Femur (tissue), 1 donor: ENCODE measurements around the gene DENND2D.

Source experiments
- DNase-seq: peaks from one replicate; pipeline ENCODE4 v3.0.0-alpha.2; 2017

DENND2D gene

DNA sequence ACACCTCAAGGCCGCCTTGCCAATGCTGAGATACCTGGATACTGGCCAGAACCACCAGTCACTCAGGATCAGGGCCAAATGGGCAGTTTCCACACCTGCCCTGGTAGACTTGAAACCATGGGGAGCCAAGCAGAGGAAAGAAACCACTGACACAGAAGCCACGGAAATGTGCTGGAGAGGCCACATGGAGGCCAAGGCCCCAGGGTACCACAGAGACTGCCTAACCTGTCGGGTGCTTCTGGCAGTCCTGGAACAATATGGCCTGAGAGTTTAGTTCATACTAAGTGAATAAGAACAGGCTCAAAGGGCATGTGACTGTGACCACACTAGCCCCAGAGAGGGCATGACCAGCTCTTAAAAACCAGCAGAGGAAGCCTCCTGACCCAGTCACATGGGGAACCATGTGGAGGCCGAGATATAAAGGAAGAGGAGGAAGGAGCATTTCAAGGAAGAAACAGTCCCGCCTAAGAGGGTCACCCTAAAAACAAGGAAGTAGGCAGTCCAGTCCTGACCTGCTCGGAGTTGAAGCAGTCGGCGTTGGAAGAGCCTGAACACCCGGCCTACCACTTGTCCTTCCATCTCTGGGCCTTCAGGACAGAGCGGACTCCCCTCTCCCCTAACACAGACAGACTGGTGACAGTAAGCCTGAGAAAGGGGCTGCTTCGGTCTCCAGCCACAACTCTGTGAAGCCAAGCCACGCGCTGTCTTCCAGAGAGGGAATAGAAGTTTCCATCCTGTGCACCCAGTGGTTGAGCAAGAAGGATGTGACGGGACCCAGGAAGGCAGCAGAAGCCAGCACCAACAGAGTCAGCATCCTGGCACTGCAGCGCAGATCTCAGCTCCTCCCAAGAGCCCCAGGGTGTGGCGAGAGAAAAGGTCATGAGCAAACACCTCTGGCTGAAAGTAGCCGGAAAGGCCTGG, at the start of gene DENND2D:
Gene DENND2D, minus strand, starts transcription at position 766 of the 921 bp plus-strand sequence. Its CDS starts 187 bp downstream, at position 579.
- no peak for DNase-seq

GRCh38 chr1:111249960-111250359, 49.5 kb upstream of the DENND2D start:
- DNase-seq, result no peak

DNA sequence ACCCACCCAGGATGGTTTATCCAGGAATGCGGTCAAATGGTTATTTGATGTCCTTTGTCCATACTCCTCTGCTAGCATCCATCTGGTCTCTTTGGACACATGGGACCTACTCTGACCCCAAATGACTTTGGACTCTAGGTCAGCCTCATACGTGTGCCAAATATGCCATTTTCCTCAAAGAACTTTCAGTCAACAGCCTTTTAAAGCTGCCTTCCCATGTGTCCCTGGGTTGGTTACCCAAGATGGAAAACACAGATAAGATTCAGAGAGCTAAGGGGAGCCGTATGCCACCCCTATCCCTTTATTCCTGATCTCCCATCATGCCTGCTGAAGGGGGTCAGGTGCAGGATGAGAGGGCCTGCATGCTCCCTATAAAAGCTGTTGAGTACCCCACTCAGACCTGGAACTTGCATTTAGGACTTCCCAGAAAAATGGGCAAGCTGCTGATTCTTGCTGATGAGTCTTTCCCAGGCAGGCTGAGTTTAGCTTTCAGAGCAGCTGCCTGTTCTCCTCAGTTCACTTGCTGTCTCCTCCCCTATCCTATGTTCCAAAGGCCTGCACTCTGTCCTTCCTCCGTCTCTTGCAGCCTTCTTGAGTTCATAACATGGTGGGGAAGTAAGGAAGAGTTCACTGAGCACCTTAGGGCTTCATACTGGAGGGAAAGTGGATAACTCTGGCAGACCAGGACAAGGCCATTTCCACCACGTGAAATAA, 46.8 kb upstream of the DENND2D start:
- no peak for DNase-seq

- DNase-seq, result no peak
These were observed 42.5 kb upstream of the DENND2D start for GRCh38 chr1:111242805-111243523.

- no peak for DNase-seq
These were observed 41.4 kb upstream of the DENND2D start for GRCh38 chr1:111241797-111242196.

DNA sequence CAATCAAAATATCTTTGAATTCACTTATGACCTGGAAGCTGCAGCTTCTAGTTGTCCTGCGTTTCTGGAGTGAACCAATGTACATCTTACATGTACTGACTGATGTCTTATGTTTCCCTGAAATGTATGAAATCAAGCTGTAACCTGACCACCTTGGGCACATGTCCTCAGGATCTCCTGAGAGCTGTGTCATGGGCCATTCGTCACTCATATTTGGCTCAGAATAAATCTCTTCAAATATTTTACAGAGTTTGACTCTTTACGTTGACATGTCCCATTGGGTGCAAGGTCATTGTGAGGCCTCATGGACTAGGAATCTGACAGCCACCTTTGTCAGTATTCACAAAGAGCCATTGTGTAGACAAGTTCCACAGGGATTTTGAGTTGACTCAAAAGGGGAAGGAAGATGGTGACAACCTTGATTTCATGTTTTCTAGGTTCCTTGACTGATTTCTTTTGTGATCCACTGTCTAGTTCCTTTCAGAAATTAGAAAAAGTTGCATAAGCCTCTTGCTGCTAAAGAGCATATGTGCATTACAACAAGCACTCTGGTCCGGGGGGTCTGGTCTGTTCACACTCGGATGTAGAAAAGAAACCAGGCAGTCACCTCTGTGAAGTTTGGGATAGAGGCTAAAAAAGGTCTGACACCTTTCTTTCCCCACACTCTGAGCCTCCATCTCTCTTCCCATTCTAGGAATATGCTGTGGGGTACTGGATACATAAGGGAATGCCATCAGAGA, 37.8 kb upstream of the DENND2D start:
- no peak for DNase-seq

DNA sequence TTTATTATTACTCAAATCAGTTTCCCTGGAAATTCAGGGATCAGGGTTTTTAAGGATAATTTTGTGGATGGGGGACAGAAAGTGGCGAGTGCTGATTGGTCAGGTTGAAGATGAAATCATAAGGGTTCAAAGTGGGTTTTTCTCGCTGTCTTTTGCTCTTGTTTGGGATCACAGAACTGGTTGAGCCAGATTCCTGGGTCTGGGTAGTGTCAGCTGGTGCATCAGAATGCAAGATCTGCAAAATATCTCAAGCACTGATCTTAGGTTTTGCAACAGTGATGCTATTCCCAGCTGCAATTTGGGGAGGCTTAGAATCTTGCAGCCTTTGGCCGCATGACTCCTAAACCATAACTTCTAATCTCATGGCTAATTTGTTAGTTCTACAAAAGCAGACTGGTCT, 36.4 kb upstream of the DENND2D start:
- DNase-seq, result no peak

- no peak for DNase-seq
These were observed 35.9 kb upstream of the DENND2D start for GRCh38 chr1:111236379-111236778.

DNA sequence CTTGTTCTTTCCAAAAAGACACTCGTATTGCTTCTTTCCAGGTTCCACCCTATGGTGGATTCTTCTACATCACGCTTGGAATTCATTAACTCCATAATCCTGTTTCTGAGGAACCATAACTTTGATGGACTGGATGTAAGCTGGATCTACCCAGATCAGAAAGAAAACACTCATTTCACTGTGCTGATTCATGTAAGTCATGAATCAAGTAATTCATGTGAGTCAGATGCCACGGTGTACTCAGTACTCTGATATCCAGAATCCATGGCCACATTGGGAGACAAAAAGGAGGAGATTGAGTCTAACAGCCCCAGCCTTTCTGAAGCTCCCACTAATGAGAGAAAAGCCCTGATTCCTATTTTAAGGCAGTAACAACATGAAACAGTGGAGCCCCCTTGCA, 34.4 kb upstream of the DENND2D start:
- DNase-seq, result no peak

DNA sequence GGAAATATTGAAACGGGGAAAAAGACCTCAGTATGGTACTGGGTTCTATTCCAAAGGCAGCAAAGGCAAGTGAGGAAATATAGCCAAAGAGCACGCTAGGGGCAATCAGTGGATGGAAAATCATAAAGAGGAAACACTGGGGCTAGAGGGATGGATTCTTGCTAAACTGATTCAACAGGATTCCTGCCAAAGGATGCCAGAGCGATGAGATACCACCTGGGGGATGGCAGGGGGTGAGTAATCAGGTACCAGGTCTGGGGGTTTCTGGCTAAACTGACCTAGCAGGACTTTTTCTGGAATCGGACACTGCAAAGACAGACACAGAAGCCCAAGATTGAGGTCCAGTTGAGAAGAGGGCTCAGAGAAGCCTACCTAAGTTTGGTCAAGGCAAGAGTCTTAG, 33.8 kb upstream of the DENND2D start:
- no peak for DNase-seq

DNA sequence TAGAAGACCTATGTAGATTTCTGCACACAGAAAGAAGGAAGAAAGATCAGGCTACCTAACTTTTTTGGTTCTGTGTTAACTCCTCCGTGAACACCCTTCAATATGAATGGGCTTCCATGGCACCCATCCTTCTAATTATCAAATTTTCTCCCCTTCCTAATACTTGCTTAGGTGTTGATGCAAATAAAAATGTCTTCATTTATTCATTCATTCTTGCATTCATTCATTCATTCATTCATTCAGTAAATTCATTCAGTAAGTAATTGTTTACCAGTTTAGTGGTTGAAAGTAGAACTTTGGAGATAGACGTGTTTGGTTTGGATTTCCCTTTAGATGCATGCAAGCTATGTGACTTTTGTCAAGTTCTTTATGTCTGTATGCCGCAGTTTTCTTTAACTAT, 31.7 kb upstream of the DENND2D start:
- no peak for DNase-seq

DNA sequence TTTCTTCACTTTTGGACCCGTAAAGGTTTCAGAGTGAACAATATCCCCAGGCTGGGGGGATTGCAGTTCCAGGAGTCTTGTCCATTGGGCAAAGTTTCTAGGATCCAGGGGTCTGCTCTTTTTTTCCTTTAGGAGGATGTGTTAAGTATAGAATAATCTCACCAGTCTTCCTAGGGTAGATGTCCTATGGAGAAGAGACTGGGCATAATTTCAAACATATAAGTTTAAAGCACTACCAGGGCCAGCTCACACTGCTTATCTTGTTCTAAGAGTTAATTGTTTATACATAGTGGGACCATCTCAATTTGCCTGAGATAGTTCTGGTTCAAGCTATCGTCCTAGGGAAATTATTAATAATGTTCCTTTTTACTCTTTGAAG, 28.3 kb upstream of the DENND2D start:
- no peak for DNase-seq

GRCh38 chr1:111227851-111228747, 27.7 kb upstream of the DENND2D start:
- peak; percentile 42 for DNase-seq

DNA sequence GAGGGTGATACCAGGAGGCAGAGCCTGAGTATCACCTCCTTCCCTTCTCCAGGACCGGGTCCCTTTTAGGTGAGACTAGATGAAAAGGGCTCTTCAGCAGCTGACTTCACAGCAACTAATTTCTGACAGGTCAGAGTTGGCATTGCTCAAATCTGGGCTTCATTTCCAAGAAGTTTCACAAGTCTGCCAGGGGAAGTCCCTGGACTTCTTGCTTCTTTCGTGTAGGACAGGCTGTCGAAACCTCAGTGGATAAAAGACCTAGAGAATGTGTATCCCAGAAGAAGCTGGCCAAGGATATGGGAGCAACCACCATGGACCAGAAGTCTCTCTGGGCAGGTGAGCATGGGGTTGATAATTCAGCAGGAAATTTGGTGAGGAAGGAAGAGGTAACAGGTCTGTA, 27.0 kb upstream of the DENND2D start, which contains the start of gene CHI3L2:
Gene CHI3L2, plus strand, starts transcription at position 280 of the 400 bp plus-strand sequence. Its CDS starts 17 bp downstream, at position 297.
- DNase-seq, result no peak

- no peak for DNase-seq
These were observed 25.4 kb upstream of the DENND2D start for GRCh38 chr1:111225717-111226400.

DNA sequence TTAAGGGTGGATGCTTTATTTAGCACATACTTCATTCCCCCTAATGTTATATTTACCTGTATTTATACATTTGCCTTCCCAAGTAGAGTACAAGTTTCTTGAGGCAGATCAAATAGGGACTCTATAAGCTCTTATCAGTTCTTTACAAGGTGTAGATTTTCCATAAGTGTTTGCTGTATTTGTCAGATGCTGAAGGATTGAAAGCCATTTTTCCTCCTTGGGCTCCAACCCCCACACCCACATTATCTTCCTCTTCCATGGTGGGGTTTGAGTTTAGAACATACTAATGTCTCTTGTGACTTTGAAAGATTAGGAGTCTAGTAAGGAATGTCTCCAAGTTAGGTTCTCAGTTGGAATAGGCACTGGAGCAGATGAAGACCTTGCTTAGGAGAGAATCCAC, 24.6 kb upstream of the DENND2D start:
- DNase-seq, result no peak

DNA sequence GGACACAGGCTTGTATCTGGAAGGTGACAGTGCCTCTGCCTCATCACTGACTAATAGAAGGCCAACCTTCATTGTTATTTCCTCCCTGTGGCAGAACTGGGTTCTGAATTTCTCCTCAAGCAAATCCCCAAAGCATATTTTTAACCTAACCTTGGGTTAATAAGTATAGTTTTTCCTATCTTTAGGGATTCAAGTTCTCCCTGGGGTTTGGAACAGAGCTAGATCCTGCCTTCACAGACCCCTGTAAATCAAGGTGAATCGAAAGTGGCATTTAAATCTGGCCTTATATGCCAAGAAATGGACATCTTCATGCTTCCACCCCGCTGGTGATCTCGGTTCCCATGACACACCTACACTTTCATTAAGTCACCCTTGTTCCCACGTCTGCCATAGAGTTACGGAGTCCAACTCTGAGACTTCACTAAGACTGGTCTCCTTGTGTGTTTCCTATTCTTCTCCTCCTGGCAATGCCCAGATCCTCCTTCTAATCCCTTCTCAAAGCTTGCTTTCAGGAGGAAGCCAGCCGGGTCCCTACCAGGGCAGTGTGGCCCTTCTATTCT, 22.8 kb upstream of the DENND2D start:
- no peak for DNase-seq

DNA sequence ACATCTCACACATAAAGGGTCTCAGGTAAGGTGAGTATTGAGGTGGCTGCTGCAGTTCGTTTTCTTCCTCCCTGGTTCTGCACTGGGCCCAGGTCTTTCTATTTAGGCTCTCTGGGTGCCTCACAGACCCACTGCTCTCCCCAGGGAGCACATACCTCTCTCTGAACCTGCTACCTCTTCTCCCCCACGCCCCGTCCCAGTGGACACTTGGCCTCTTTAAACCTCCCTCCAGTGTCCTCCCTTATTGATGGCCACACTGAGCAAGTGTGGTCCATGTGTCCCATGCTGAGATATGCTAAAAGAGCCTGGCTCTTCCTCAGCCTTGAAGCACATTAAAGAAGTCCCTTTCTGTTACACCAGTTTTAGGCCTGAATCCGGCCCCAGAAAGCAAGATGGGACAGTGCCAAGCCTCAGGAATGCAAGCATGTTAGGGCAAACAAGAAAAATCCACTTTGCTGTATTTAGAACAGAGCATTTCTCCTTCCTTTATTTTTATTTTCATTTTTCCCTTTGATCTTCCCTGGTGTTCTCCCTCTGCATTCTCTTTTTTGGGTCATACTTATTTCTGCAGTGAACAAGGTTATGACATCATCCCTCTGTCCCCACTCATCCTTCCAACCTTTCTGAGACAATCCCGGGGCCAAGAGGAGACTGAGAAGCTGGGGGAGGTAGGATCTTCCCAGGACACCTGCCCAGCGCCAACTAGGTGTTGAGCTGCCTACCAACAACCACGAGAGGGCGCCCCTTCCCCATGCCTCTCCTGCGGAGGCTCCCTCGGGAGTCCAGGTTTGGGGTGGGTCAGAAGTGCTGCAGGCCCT, 22.1 kb upstream of the DENND2D start:
- DNase-seq, result peak; percentile 71

GRCh38 chr1:111221633-111222291, 21.3 kb upstream of the DENND2D start:
- peak; percentile 42 for DNase-seq
